Tongue (tissue), 2 donors: ENCODE results near the gene POLR2H. TPM values are rescaled to one million over a fixed set of nuclear protein-coding genes. Genes with fewer than 3 reads are reported as not detected.

ENCODE experiments used
- DNase-seq: peaks from one replicate; pipeline ENCODE4 v3.0.0-alpha.2; 2015
- total RNA-seq: library from RNA; depleted of rRNA; stranded (reverse); fragments of >200 nt; gene quantifications from one replicate; pipeline ENCODE4 v1.2.3, GENCODE V29; 2014

Gene POLR2H
- total RNA-seq, 1 donor from 2014 or later = 81.0 TPM

GRCh38 chr3:184371570-184372018 is 10.1 kb downstream of the POLR2H start:
- DNase-seq = peak; percentile 93

DNA sequence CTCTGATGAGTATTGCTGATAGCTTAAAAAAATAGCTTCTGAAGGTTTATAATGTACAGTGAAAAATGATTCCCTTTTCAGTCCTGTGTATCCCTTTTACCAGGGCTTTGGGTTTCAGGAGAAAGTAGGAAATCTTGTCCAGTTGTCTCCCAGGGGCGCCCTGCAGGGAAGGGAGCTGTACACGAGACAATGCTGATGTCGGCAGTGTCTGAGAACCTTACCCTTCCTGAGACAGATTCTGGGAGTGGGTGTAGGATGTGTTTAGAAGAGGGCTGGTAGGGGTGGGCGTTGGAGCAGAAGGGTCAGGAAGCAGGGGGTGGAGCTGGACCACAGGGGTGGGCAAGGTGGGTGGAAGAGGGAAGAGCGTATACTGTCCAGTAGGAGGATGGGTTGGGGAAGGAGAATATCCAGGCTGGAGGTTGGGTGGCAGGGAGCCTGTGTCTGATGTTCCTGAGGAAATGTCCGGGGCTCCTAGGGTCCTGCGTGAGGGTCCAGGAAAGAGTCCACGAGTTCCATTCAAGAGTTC is 10.8 kb downstream of the POLR2H start:
- DNase-seq = no peak

GRCh38 chr3:184372911-184373310 is 11.4 kb downstream of the POLR2H start:
- no peak for DNase-seq

GRCh38 chr3:184373422-184373821 is 11.9 kb downstream of the POLR2H start:
- no peak for DNase-seq

DNA sequence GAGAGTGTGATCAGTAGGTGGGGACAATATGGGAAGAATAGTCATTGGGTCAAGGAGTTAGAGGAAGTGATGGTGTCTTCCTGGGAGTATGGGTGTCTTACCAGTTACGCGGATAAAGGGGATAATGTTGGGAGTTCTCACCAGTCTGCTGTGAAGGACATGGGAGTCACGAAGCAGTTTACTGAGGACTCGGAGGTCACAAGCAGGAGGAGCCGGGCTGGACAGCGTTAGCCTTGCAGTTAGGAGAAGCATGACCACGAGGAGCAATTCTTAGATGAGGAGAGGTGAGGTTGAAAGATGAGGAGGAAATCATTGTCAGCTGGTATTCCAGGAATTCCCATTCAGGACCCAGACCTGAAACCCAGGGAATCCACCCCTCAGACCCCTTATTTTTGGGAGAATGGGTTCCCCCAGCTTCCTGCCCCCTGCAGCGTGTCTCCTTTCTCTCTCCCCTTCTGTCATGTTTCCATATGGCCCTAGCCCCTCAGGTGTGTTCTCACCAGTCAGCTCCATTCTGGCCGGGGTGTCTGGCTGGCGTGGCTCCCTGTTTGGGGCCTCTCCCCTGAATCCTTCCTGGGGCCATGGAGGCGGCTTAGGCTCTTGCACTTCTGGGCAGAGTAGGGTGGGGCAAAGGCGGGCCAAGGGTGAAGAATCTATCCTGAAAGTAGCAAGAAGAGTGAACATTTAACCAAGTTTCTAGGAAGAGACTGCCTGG is 14.4 kb downstream of the POLR2H start:
- DNase-seq = no peak

GRCh38 chr3:184377374-184377773 is 15.9 kb downstream of the POLR2H start:
- DNase-seq = no peak

DNA sequence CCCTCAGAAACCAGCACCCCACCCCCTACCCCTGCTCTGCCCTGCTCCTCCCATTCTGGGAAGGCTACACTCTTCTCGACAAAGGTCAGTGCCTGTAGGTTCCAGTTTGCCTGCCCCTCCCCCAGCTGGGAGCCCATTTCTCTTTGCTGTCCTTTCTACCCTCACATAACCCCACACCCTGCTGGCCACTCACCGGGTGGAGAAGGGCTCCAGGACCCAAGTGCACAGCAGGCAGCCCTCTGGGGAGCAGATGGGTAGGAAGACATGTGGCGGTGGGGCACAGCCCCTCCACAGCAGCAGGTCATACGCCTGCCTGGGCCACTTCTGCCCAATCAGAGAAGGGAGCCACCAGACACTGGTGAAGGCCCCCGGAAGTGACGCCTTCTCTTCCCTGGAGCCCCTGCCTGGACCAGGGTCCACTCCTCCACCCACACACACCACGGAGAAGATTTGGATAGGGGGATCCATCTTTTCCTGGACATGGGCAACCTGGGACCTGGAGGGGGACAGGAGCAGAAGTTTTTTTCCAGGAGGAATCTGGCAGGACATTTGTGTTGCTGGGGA is 16.5 kb downstream of the POLR2H start, which contains the start of gene THPO:
Gene THPO, minus strand, starts transcription at position 326 of the 564 bp plus-strand sequence. CDS start 1,948 bp downstream, outside the sequence.
- no peak for DNase-seq

DNA sequence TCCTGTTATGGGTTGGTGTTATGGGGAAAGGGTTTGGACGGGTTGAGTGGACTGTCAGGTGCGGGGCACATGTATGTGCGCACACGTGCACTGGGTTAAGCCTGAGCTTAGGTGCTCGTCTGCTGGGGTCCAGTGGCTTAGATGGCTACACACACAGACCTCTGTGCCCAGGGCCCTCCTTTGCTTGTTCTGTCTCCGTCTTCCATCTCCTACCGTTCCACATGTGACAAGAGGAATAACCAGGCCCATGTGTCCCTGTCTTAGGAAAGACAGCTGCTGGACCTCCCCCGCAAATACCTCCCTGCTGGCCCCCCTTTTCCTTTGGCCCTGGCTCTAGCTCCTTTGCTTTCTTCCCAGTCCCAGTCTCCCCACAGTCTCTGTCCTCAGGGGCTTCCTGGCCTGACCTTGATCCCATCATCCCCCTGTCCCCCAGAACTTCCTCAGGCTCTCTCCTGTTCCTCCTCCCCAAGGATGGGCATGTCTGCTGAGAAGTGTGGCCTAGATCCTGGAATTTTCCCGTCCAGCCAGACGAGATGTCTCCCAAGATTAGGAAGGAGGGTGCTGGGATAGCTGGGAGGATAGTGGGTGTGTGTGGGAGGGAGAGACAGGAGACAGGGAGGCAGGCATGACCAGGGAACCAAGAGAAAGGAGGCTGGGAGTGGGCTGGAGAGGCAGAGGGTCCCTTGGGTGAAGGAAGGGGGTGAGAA is 17.3 kb downstream of the POLR2H start:
- DNase-seq = peak; percentile 68

- peak; percentile 53 for DNase-seq
These were observed 18.1 kb downstream of the POLR2H start, which contains the start of gene CHRD for GRCh38 chr3:184379358-184380184. CHRD (plus strand) TSS chr3:184380054; CDS start chr3:184380319, 265 bp downstream.

GRCh38 chr3:184380185-184380626 is 18.7 kb downstream of the POLR2H start:
- peak; percentile 91 for DNase-seq

DNA sequence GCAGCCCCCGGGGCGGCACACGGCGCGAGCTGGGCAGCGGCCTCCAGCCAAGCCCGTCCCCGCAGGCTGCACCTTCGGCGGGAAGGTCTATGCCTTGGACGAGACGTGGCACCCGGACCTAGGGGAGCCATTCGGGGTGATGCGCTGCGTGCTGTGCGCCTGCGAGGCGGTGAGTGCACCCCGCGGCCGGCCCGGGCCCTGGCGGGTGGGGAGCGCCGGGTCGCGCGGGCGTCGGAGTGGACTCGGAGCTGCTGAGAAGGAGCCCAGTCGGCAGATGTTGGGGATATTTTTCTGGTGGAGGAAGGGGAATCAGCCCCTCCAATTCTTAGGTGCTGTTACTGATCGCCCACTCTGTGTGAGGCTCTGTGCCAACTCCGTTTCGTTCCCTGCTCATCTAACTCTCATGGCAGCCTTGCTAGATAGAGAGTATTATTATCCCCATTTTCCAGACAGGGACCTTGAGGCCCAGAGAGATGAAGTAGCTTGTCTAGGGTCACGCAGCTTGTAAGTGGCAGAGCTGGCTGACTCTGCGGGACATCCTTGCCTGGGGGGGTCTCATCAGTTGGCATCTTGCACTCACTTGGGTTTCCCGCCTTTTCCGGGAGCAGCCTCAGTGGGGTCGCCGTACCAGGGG is 19.2 kb downstream of the POLR2H start:
- DNase-seq = peak; percentile 32

DNA sequence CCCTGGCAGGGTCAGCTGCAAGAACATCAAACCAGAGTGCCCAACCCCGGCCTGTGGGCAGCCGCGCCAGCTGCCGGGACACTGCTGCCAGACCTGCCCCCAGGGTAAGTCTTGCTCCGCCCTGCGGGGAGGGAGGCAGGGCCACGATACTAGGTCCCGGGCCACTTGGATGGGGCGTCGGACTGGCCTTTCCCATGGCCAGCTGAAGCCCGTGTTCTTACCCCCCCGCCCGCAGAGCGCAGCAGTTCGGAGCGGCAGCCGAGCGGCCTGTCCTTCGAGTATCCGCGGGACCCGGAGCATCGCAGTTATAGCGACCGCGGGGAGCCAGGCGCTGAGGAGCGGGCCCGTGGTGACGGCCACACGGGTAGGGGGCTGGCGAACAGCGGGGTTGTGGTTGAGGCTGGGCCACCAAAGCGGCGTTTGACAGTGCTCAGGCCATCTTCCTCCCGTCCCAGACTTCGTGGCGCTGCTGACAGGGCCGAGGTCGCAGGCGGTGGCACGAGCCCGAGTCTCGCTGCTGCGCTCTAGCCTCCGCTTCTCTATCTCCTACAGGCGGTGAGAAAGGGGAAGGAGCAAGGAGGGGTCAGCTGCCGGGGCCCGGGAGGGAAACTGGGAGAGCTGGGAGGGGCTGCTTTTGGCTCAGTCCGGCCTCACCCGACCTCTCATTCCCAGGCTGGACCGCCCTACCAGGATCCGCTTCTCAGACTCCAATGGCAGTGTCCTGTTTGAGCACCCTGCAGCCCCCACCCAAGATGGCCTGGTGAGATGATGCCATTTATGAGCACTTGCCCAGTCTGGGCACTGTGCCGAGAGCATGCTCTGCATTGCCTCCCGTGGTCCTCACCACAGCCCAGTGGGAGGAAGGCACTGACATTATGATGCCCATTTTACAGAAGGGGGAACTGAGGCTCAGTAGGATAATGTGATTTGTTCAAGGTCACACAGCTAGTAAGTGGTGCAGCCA is 20.0 kb downstream of the POLR2H start:
- DNase-seq = peak; percentile 38

GRCh38 chr3:184382326-184383032 is 21.0 kb downstream of the POLR2H start:
- DNase-seq = no peak

DNA sequence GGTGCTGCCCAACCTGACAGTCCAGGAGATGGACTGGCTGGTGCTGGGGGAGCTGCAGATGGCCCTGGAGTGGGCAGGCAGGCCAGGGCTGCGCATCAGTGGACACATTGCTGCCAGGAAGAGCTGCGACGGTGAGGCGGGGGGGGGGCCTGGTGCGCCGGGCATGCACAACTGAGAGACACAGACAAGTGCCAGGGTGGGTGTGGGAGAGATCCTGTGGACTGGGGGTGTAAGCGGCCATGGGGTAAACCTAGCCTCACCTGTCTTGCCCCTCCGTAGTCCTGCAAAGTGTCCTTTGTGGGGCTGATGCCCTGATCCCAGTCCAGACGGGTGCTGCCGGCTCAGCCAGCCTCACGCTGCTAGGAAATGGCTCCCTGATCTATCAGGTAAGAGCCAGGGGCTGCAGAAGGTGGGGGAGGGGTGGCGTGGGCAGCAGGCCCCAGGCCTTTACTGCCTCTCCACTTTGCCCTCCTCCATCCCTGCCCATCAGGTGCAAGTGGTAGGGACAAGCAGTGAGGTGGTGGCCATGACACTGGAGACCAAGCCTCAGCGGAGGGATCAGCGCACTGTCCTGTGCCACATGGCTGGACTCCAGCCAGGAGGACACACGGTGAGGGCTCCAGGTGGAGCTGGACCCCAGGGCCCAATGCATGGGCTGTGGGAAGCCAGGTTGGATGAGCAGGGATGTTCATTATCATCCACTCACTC is 21.7 kb downstream of the POLR2H start:
- DNase-seq = no peak

- DNase-seq = no peak
These were observed 22.8 kb downstream of the POLR2H start for GRCh38 chr3:184384342-184384741.

DNA sequence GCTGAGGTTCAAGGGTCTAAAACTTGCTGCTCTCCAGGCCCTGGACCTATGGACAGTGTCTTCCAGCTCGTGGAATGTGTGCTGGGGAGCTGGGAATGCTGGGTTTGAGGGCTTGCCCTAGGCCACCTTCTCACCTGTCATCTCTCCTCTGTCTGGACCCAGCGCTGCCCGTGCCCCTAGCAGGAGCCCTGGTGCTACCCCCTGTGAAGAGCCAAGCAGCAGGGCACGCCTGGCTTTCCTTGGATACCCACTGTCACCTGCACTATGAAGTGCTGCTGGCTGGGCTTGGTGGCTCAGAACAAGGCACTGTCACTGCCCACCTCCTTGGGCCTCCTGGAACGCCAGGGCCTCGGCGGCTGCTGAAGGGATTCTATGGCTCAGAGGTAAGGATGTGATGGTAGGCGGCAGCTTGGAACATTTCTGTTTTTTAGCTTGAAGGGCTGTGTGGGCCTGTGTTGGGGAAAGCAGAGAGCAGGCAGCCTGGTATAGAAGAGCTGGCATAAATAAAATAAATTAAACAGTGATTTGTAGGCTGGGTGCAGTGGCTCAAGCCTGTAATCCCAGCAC is 23.4 kb downstream of the POLR2H start:
- DNase-seq = no peak

- no peak for DNase-seq
These were observed 24.7 kb downstream of the POLR2H start for GRCh38 chr3:184386047-184386806.
